Right atrium auricular region (tissue), 2 donors: ENCODE measurements around the gene AHR. TPM values are rescaled to one million over a fixed set of nuclear protein-coding genes. Genes with fewer than 3 reads are reported as not detected.
A peak's percentile ranks its signal among the peaks of the same experiment; 100 is the strongest.

Source experiments
- DNase-seq: peaks from one replicate; pipeline ENCODE4 v3.0.0-alpha.2; 2019; ENCODE audit warnings: low spot score
- H3K27ac ChIP-seq, 2 donors: fragments of 200-600 bp; sonication (generic); 1 replicate in 1 of 2; 2 replicates in 1 of 2; pipeline ENCODE4 v1.5.1; 2016 to 2019
- H3K27me3 ChIP-seq, 2 donors: fragments of 200-600 bp; sonication (generic); one replicate each; pipeline versions ENCODE4 v1.5.1 to v1.6.0; 2017 to 2019
- H3K36me3 ChIP-seq: fragments of 200-600 bp; sonication (generic); one replicate; pipeline ENCODE4 v1.5.1; 2016
- H3K4me1 ChIP-seq, 2 donors: fragments of 200-600 bp; sonication (generic); one replicate each; pipeline versions ENCODE4 v1.5.1 to v1.6.0; 2017 to 2019
- H3K4me3 ChIP-seq, 2 donors: fragments of 200-600 bp; sonication (generic); 1 replicate in 1 of 2; 2 replicates in 1 of 2; pipeline ENCODE4 v1.5.1; 2017 to 2019; ENCODE audit warnings: mild to moderate bottlenecking in 1 of 2, moderate library complexity in 1 of 2
- H3K9me3 ChIP-seq, 2 donors: fragments of 200-600 bp; sonication (generic); one replicate each; pipeline ENCODE4 v1.5.1; 2019
- CTCF ChIP-seq, 2 donors: fragments of 200-600 bp; sonication (generic); IDR thresholded peaks; one replicate each; pipeline ENCODE4 v1.5.1; 2019; ENCODE audit warnings: antibody characterized with exemption in 2 of 2
- total RNA-seq, 2 donors: library from RNA; depleted of rRNA; stranded (reverse); fragments of >200 nt; gene quantifications; one replicate each; pipeline ENCODE4 v1.1.0, GENCODE V29; 2016

Gene AHR
- total RNA-seq, 2 donors from 2014 or later, result 38.7 to 45.4 TPM

- no peaks in the 10 kb centered on the region for H3K36me3 ChIP-seq
- no peak overlapping the region for H3K27ac ChIP-seq
- H3K9me3 ChIP-seq, result no peaks in the 10 kb centered on the region
- peaks cover 0 to 18% of the 10 kb centered on the region in 2 donors for H3K4me1 ChIP-seq
- H3K27me3 ChIP-seq, result no peaks in the 10 kb centered on the region
- no peak for TF ChIP-seq CTCF (IDR thresholded peaks at IDR 0.05)
- no peak for DNase-seq
- no peak overlapping the region for H3K4me3 ChIP-seq
Observed at GRCh38 chr7:17292843-17293242, 5.6 kb upstream of the AHR start.

GRCh38 chr7:17293481-17293880, 5.0 kb upstream of the AHR start:
- no peaks in the 10 kb centered on the region for H3K27me3 ChIP-seq
- no peak overlapping the region for H3K27ac ChIP-seq
- H3K36me3 ChIP-seq, result no peaks in the 10 kb centered on the region
- H3K4me1 ChIP-seq, result peaks cover 0 to 22% of the 10 kb centered on the region in 2 donors
- no peak for DNase-seq
- H3K9me3 ChIP-seq, result no peaks in the 10 kb centered on the region
- no peak for TF ChIP-seq CTCF (IDR thresholded peaks at IDR 0.05)
- H3K4me3 ChIP-seq, result no peak overlapping the region

GRCh38 chr7:17297243-17297642, 1.2 kb upstream of the AHR start:
- peak overlapping the region; percentile 91 to 97 for H3K27ac ChIP-seq
- H3K4me3 ChIP-seq, result peak overlapping the region in 1 of 2 donors; percentile 99
- H3K36me3 ChIP-seq, result no peaks in the 10 kb centered on the region
- H3K27me3 ChIP-seq, result no peaks in the 10 kb centered on the region
- DNase-seq, result no peak
- no peaks in the 10 kb centered on the region for H3K9me3 ChIP-seq
- peaks cover 0 to 18% of the 10 kb centered on the region in 2 donors for H3K4me1 ChIP-seq
- TF ChIP-seq CTCF (IDR thresholded peaks at IDR 0.05), result no peak

GRCh38 chr7:17298840-17299482, 509 bp downstream of the AHR start:
- TF ChIP-seq CTCF (IDR thresholded peaks at IDR 0.05), result no peak
- peak; percentile 60 for DNase-seq
- Histone ChIP-seq H3K4me1 (peaks cover 0 to 22% of the 10 kb centered on the region in 2 donors), H3K4me3 (peak overlapping the region; percentile 77 to 99), H3K27ac (peak overlapping the region; percentile 91 to 97), H3K9me3 (no peaks in the 10 kb centered on the region), H3K27me3 (no peaks in the 10 kb centered on the region), H3K36me3 (no peaks in the 10 kb centered on the region)

GRCh38 chr7:17299483-17299991, 1.1 kb downstream of the AHR start:
- TF ChIP-seq CTCF (IDR thresholded peaks at IDR 0.05), result no peak
- no peak for DNase-seq
- Histone ChIP-seq H3K27ac (peak overlapping the region; percentile 91 to 97), H3K27me3 (no peaks in the 10 kb centered on the region), H3K4me3 (peak overlapping the region; percentile 77 to 99), H3K36me3 (no peaks in the 10 kb centered on the region), H3K9me3 (no peaks in the 10 kb centered on the region), H3K4me1 (peaks cover 0 to 25% of the 10 kb centered on the region in 2 donors)
